GM21528 (cell line): ENCODE measurements around the gene GLRX.

Source experiments
- ATAC-seq: cut with Tn5 transposase; IDR thresholded peaks from one replicate; pipeline ENCODE4 v1.9.1; 2021; ENCODE audit warnings: mild to moderate bottlenecking, moderate library complexity; ENCODE audit not compliant: unreplicated experiment, low FRiP score

The GLRX gene

DNA sequence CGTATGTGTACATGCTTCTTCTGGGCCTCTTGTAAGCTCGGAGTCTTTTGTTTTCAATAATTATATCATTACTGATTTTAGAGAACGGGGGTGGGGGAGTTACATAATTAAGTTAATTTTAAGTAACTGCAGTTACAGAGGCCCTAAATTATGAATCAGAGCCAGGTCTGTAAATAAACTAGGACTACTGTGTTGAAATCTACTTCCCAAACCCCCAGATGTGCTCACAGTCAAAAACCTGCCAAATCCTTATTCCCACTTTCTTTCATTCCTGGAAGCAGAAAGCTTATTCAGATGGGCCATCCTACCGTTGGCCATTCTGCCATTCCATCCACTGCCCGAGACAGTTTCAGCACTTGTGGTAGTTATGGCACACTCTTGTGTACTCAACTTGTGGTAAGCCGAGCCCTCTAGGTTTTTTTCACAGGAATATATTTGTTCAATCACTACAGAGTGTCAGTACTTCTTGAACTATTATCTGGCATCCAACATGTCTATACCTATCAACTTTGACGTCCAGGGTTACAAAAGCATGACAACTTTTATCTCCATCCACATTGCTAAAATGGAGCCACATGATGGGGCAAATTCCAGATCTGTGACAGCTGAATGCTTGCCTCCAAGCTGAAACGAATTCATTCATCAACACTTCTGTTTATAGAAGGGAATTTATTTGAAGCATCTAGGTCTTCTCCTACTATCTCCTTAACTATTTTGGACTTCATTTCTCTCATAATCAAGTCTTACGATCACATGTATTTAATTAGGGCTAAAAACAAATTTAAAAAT is 37.8 kb downstream of the GLRX start:
- no peak for ATAC-seq

DNA sequence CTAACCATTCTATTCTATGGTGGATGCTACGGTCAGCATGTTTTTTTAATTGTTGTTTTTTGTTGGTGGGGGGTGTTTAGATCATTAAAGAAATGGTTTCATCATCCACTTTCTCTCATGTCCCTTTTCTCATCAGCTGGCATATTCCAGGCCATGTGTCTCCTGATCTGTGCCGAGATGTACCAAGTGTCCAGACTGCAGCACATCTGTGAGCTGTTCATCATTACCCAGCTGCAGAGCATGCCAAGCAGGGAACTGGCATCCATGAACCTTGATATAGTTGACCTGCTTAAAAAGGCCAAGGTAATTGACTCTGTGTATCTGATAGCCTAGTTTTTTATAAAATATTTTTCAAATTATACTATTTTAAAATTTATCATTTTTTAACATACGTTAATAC is 38.9 kb downstream of the GLRX start:
- ATAC-seq: no peak

- ATAC-seq: no peak
These were observed 40.3 kb downstream of the GLRX start for GRCh38 chr5:95782181-95782580.

GRCh38 chr5:95781101-95781583 is 41.4 kb downstream of the GLRX start:
- ATAC-seq: peak; percentile 90

DNA sequence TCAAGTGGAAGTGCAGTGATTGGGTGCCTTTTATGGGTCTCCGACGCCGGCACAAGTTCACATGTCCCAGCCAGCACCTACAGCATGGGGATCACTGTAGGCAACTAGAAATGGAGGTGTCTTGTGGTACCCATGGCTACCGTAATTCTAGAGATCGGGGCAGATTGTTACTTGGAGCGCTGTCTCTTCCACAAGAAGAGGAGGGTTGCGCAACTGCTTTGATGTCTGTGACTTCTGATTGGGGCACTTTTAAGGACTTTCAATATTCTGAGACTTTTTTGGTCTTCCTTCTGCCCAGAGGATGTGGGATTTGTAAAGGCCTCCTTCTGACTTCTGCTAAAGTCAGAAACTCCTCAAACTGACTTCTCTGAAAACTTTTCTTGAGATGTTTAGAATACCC is 41.9 kb downstream of the GLRX start:
- ATAC-seq: peak; percentile 9

DNA sequence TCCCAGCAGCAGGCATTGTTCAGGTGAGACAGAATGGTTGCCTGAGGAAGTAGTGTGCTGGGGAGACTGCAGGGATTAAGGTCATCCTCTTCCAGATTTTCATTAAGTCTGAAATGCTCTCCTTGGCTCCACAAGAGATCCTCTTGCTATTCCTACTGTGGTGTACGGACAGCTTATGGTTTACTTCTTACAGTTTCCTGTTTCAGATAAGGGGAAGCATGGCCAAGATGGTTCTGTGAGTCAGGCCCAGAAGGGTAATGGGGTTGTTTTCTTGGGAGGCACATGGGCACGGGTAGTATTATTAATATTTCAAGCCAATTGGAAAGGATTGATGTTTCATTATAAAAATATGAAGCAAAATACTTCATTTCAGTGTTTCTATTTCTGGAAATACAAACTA is 42.9 kb downstream of the GLRX start:
- ATAC-seq: no peak

GRCh38 chr5:95778713-95779436 is 43.7 kb downstream of the GLRX start:
- no peak for ATAC-seq

GRCh38 chr5:95777441-95777840 is 45.1 kb downstream of the GLRX start:
- ATAC-seq: no peak

GRCh38 chr5:95773335-95774059 is 49.0 kb downstream of the GLRX start:
- no peak for ATAC-seq

DNA sequence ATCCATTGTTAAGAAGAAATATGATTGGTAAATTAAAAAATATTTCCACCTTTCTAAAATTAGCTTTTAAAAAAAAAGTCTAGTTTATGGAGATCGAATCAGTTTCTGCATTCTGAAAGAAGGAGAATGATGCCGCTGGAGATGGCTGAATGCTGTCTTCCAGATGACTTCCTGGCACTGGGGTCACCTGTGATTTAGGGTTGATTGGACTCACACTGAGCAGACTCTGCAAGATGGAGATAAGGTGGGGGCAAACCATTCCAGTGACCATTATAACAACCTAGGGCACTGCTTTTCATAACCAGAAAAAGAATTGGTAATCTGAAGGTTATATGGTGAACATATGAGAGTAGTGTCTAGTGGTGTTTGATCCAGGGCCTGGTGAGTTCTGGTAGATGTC is 50.6 kb downstream of the GLRX start:
- ATAC-seq: no peak

DNA sequence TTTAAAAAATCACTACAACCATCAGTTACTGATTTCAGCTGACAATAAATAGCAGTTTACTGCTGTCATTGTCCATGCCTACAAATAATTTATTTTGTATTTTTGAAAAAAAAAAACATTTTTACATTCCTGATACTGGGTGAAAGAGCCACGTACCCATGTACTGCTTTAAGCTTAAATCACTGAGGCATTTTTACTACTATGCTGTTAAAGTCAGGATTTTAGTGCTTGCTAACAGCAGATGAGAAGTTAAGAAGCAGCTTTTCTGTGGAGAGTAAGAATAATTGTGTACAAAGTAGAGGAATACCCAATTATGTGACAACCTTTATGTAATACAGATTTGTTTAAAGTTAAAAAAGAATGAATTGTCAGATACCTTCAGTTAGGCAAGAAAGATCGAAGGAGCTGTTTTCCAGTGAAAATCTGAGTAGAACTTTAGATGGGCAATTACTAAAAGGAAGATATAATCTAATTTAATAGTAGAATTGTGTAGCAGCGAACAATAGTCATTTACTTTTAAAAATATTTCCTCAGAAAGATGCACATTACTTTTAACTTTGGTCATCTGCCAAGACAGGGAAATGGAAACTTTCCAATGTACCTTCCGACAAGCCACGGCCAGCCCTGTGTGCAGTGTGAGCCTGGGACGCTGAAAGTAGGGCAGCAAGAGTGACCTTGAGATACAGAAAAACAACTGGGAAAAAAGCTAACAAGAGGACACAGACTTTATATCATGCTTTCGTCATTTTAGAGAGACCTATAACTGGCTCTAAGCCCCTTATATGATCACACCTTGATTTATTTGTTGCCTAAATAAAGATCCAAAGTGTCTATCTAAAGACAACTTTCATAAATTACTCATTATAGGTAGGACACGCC is 51.5 kb downstream of the GLRX start:
- ATAC-seq: no peak

GRCh38 chr5:95768731-95769130 is 53.8 kb downstream of the GLRX start:
- ATAC-seq: no peak

DNA sequence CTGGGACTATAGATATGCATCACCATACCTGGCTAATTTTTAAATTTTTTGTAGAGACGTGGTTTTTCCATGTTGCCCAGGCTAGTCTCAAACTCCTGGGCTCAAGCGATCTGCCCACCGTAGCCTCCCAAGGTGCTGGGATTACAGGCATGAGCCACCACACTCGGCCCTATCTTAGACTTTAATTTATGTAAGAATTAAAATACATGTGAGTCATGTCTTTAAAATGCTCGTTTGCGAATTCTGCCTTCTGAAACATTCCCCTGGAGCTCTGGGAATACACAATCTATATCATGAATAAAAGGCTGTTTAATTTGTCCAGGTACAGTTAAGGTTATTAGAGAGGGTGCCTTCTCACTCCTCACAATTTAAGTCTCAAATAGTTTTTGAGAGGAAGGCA is 58.6 kb downstream of the GLRX start:
- no peak for ATAC-seq
